Astrocyte of the spinal cord (primary cell): ENCODE data around the gene MOB4.
"Not testable (repeated sequence)": the region's sequence is repeated elsewhere in the genome, so short reads cannot be mapped to it uniquely, and the experiment has no call there.

ENCODE experiments used
- DNase-seq: peaks from one replicate; pipeline ENCODE4 v3.0.0; 2011; ENCODE audit warnings: low read depth, low spot score
- H3K4me3 ChIP-seq: 2 replicates; pipeline ENCODE4 v1.5.1; 2011; ENCODE audit warnings: low read depth, mild to moderate bottlenecking, low read length, moderate library complexity
- in situ Hi-C: cut with HindIII; loops from 2 replicates; pipeline ENCODE4 v1.10.0; 2017; ENCODE audit warnings: low sequenced_read_pairs
- TF ChIP-seq, protein P1 (sequence below): IDR thresholded peaks from 2 replicates; pipeline ENCODE4 v1.5.1; 2012; ENCODE audit warnings: low read depth, mild to moderate bottlenecking, low read length, inconsistent platforms

The MOB4 gene

DNA sequence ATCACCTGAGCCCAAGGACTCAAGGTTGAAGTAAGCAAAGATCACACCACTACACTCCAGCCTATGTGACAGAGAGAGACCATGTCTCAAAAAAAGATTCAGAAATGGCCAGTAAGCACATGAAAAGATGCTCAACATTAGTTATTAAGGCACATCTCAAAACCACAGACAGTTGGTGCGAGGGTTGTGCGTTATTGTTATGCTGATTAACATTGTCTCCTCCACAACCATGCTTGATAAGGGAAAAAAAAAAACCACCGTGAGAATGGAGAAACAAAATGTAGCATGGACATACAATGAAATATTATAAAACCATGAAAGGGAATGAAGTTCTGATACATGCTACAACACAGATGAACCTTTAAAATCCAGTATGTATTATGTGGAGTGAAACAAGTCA, 27.3 kb downstream of the MOB4 start:
- in situ Hi-C loops: no loop called here
- no peak for DNase-seq
- H3K4me3 ChIP-seq: no peak overlapping the region

DNA sequence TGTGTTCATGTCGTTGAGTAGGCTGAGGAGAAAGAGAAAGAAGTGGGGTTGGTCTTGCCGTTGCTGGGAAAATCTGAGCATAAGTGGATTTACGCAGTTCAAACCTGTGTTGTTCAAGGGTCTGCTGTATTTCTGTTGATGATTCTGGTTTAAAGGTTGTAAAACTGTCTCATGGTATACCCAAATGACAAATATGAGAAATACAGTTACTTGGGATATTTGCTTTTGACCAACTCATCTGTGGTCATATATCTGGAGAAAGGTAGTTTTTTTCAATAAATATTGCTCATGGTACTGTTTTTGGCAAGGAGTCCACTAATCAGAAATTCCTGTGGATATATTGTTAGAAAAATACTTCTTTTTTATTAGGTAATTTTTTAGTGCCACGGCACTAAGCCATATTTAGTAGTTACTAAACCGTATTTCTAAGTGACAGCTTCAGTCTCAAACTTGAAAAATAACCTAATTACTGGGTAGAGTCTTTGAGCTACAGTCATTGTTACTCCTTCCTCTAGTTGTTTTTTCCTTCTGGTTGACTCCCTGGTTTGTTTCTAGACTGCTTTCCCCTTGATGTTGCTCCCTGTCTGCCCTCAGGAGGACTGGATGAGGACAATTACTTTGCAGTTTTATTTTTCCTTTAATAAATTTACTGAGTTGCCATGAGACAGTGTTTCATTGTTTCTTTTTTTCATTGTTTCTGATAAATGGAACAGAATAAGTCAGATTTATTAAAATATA, 31.5 kb downstream of the MOB4 start:
- in situ Hi-C loops: no loop called here
- TF ChIP-seq, protein P1, sequence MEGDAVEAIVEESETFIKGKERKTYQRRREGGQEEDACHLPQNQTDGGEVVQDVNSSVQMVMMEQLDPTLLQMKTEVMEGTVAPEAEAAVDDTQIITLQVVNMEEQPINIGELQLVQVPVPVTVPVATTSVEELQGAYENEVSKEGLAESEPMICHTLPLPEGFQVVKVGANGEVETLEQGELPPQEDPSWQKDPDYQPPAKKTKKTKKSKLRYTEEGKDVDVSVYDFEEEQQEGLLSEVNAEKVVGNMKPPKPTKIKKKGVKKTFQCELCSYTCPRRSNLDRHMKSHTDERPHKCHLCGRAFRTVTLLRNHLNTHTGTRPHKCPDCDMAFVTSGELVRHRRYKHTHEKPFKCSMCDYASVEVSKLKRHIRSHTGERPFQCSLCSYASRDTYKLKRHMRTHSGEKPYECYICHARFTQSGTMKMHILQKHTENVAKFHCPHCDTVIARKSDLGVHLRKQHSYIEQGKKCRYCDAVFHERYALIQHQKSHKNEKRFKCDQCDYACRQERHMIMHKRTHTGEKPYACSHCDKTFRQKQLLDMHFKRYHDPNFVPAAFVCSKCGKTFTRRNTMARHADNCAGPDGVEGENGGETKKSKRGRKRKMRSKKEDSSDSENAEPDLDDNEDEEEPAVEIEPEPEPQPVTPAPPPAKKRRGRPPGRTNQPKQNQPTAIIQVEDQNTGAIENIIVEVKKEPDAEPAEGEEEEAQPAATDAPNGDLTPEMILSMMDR: no peak
- DNase-seq: no peak
- H3K4me3 ChIP-seq: no peak overlapping the region

More for the DNA sequence above, 27.3 kb downstream of the MOB4 start:
- TF ChIP-seq, protein P1: no peak

DNA sequence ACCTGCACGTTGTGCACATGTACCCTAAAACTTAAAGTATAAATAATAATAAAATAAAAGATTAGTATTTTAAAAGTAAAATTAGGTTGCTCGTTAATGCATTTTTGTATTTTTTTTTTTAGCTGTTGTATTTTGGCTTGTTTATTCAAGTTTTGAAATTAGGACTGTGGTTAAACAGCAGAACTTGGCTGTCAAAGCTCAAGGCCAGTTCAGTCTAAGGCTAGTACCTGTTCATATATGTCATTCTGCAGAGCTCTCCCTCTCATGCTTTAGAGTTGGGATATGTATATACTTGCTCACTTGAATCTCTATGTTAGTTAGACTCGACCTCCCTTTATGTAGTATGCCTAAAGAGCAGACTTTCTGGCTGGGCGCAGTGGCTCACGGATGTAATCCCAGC, 32.7 kb downstream of the MOB4 start:
- DNase-seq: no peak
- no peak overlapping the region for H3K4me3 ChIP-seq
- TF ChIP-seq, protein P1: no peak
- in situ Hi-C loops: no loop called here

DNA sequence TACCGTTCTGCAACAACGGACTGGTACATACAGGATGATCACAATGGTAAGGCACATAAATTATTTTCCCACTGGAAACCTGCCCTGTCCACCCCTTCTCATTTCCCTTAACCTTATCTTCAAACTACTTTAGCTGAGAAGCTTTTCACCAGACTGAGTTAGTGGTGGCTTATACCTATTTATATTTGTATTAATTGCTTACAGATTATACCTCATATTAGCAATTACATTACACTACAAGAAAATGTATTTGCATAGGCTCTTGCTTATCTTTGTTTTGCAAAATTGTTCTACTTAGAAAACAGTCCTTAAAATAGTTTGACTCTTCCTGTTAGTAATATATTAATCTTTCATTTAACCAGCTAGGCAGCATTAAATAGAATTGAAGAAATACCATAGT, 35.4 kb downstream of the MOB4 start:
- DNase-seq, in situ Hi-C loops, H3K4me3 ChIP-seq: not testable (repeated sequence)

DNA sequence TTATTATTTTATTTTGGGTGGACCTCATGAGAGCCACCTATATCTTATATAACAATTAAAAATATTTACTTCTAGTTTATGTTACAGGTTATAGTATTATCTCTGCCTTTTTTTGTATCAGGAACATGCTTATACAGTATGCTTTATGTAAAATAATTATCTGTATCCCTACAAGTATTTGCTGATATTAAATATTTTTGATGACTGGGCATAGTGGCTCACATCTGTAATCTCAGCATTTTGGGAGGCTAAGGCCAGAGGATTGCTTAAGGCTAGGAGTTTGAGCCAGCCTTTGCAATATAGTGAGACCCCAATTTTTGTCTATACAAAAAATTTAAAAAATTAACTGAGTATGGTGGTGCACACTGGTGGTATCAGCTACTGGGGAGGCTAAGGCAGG, 39.6 kb downstream of the MOB4 start:
- in situ Hi-C loops: no loop called here
- H3K4me3 ChIP-seq: no peak overlapping the region
- no peak for DNase-seq
- TF ChIP-seq, protein P1: no peak

DNA sequence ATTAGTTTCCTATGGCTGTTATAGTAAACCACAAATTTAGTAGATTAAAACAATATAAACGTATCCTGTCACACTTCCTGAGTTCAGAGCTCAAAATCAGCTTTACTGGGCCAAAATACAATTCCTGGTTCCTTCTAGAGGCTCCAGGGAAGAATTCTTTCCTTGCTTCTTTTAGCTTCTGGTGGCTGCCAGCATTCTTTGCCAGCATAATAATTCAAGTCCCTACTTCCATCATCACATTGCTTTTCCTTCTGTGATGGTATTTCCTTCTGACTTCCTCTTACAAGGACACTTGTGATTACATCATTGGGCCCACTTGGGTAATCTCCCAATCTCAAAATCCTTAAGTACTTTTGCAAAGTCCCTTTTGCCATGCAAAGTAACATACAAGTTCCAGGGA, 40.6 kb downstream of the MOB4 start:
- TF ChIP-seq, protein P1: no peak
- H3K4me3 ChIP-seq: no peak overlapping the region
- in situ Hi-C loops: no loop called here
- no peak for DNase-seq

DNA sequence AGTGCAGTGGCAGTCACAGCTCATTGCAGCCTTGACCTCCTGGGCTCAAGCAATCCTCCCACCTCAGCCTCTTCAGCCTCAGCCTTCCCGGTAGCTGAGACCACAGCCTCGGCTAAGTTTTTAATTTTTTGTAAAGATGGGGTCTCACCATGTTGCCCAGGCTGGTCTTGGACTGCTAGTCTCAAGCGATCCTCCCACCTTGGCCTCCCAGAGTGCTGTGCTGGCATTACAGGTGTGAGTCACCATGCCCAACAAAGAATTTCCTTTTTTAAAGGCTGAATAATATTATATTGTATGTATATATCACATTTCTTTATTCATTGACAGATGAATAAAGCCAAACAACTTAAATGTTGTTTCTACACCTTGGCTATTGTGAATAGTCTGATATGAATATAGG, 42.5 kb downstream of the MOB4 start:
- in situ Hi-C loops: no loop called here
- TF ChIP-seq, protein P1: no peak
- H3K4me3 ChIP-seq: no peak overlapping the region
- DNase-seq: no peak
